Myocyte (in vitro differentiated cells): ENCODE measurements around the gene MVD. TPM values are rescaled to one million over a fixed set of nuclear protein-coding genes. Genes with fewer than 3 reads are reported as not detected.

ENCODE experiments used
- DNase-seq: peaks from one replicate; pipeline ENCODE4 v3.0.0-alpha.2; 2012; ENCODE audit warnings: low read depth
- total RNA-seq: library from RNA; depleted of rRNA; stranded (reverse); fragments of >200 nt; gene quantifications from 2 replicates; pipeline ENCODE4 v1.2.3, GENCODE V29; 2014

The MVD gene
- total RNA-seq, 1 donor from 2014 or later, result 177 TPM

- DNase-seq, result no peak
Observed at GRCh38 chr16:88642881-88643643, 19.8 kb downstream of the MVD start.

GRCh38 chr16:88640498-88641247 is 22.2 kb downstream of the MVD start:
- DNase-seq, result no peak

GRCh38 chr16:88640039-88640495 is 22.8 kb downstream of the MVD start:
- no peak for DNase-seq

- no peak for DNase-seq
Observed at GRCh38 chr16:88639231-88640038, 23.5 kb downstream of the MVD start.

- no peak for DNase-seq
Observed at GRCh38 chr16:88638323-88639230, 24.3 kb downstream of the MVD start, which contains the start of gene IL17C. IL17C (plus strand) TSS chr16:88638572; CDS start chr16:88638642, 70 bp downstream.

- DNase-seq, result peak; percentile 17
Observed at GRCh38 chr16:88636488-88637265, 26.2 kb downstream of the MVD start.

GRCh38 chr16:88635671-88636319 is 27.1 kb downstream of the MVD start:
- no peak for DNase-seq

- DNase-seq, result no peak
Observed at GRCh38 chr16:88634994-88635670, 27.8 kb downstream of the MVD start.

- no peak for DNase-seq
Observed at GRCh38 chr16:88634141-88634993, 28.5 kb downstream of the MVD start.

- no peak for DNase-seq
Observed at GRCh38 chr16:88633684-88634140, 29.2 kb downstream of the MVD start.

GRCh38 chr16:88632587-88632930 is 30.3 kb downstream of the MVD start:
- no peak for DNase-seq

- DNase-seq, result no peak
Observed at GRCh38 chr16:88631920-88632586, 30.8 kb downstream of the MVD start.

GRCh38 chr16:88631384-88631783 is 31.5 kb downstream of the MVD start:
- no peak for DNase-seq

GRCh38 chr16:88630941-88631340 is 31.9 kb downstream of the MVD start:
- DNase-seq, result no peak

- DNase-seq, result no peak
Observed at GRCh38 chr16:88630433-88630832, 32.5 kb downstream of the MVD start.

- no peak for DNase-seq
Observed at GRCh38 chr16:88629835-88630234, 33.1 kb downstream of the MVD start.

- DNase-seq, result no peak
Observed at GRCh38 chr16:88628512-88628974, 34.3 kb downstream of the MVD start.
